ENCODE data around the gene CD1E.

- TF ChIP-seq CTCF (IDR thresholded peaks at IDR 0.05), result no peak
- TF ChIP-seq POLR2A (IDR thresholded peaks at IDR 0.05), result no peak
Measured at GRCh38 chr1:158393476-158393875, 39.8 kb downstream of the CD1E start.

Measured in thyroid gland (tissue), 4 donors.